ENCODE measurements around the gene ZCCHC2.

The ZCCHC2 gene

GRCh38 chr18:62494764-62495163, 28.1 kb upstream of the ZCCHC2 start:
- no peaks in the 10 kb centered on the region for H3K9me3 ChIP-seq (ENCODE audit: low read length)
- no peaks in the 10 kb centered on the region for H3K9me2 ChIP-seq (ENCODE audit: low read depth, low read length)
- no peak overlapping the region for H3K4me2 ChIP-seq (ENCODE audit: low read length)
- no peak overlapping the region for H3K27ac ChIP-seq (ENCODE audit: low read depth, low read length, poor library complexity, severe bottlenecking)
- no peak overlapping the region for H2AFZ ChIP-seq (ENCODE audit: low read length)
- no peak overlapping the region for H3K4me3 ChIP-seq (ENCODE audit: low read depth, low read length, poor library complexity, severe bottlenecking)
- no peaks in the 10 kb centered on the region for H4K20me1 ChIP-seq (ENCODE audit: insufficient read depth, low read length)
- H3K79me2 ChIP-seq (ENCODE audit: insufficient read depth, low read length): no peaks in the 10 kb centered on the region
- H3F3A ChIP-seq (ENCODE audit: insufficient read depth, low read length): no peaks in the 10 kb centered on the region
- H3K36me3 ChIP-seq (ENCODE audit: insufficient read depth, low read length): no peaks in the 10 kb centered on the region
- H3K4me1 ChIP-seq (ENCODE audit: insufficient read depth, low read length, severe bottlenecking): no peaks in the 10 kb centered on the region
- no peak for TF ChIP-seq EZH2 (IDR thresholded peaks at IDR 0.05; ENCODE audit: borderline replicate concordance, low read length)
- no peak for TF ChIP-seq CTCF (IDR thresholded peaks at IDR 0.05; ENCODE audit: low read length)
- H3K9ac ChIP-seq (ENCODE audit: low read length): no peak overlapping the region
- no peaks in the 10 kb centered on the region for H3K27me3 ChIP-seq (ENCODE audit: insufficient read depth, low read length)

GRCh38 chr18:62496262-62496661, 26.6 kb upstream of the ZCCHC2 start:
- Histone ChIP-seq H3K4me2 (ENCODE audit: low read length) (no peak overlapping the region), H3K36me3 (ENCODE audit: insufficient read depth, low read length) (no peaks in the 10 kb centered on the region), H4K20me1 (ENCODE audit: insufficient read depth, low read length) (no peaks in the 10 kb centered on the region), H3K79me2 (ENCODE audit: insufficient read depth, low read length) (no peaks in the 10 kb centered on the region), H3K4me1 (ENCODE audit: insufficient read depth, low read length, severe bottlenecking) (no peaks in the 10 kb centered on the region), H2AFZ (ENCODE audit: low read length) (no peak overlapping the region), H3K9me3 (ENCODE audit: low read length) (no peaks in the 10 kb centered on the region), H3K27ac (ENCODE audit: low read depth, low read length, poor library complexity, severe bottlenecking) (no peak overlapping the region), H3K4me3 (ENCODE audit: low read depth, low read length, poor library complexity, severe bottlenecking) (no peak overlapping the region), H3F3A (ENCODE audit: insufficient read depth, low read length) (no peaks in the 10 kb centered on the region), H3K9ac (ENCODE audit: low read length) (no peak overlapping the region), H3K9me2 (ENCODE audit: low read depth, low read length) (no peaks in the 10 kb centered on the region), H3K27me3 (ENCODE audit: insufficient read depth, low read length) (no peaks in the 10 kb centered on the region)
- TF ChIP-seq EZH2 (IDR thresholded peaks at IDR 0.05; ENCODE audit: borderline replicate concordance, low read length): no peak
- no peak for TF ChIP-seq CTCF (IDR thresholded peaks at IDR 0.05; ENCODE audit: low read length)

GRCh38 chr18:62497190-62497772, 25.5 kb upstream of the ZCCHC2 start:
- Histone ChIP-seq H3F3A (ENCODE audit: insufficient read depth, low read length) (no peaks in the 10 kb centered on the region), H3K4me2 (ENCODE audit: low read length) (no peak overlapping the region), H3K9ac (ENCODE audit: low read length) (no peak overlapping the region), H3K79me2 (ENCODE audit: insufficient read depth, low read length) (no peaks in the 10 kb centered on the region), H3K4me1 (ENCODE audit: insufficient read depth, low read length, severe bottlenecking) (no peaks in the 10 kb centered on the region), H4K20me1 (ENCODE audit: insufficient read depth, low read length) (no peaks in the 10 kb centered on the region), H3K9me3 (ENCODE audit: low read length) (no peaks in the 10 kb centered on the region), H3K27me3 (ENCODE audit: insufficient read depth, low read length) (no peaks in the 10 kb centered on the region), H3K27ac (ENCODE audit: low read depth, low read length, poor library complexity, severe bottlenecking) (no peak overlapping the region), H3K4me3 (ENCODE audit: low read depth, low read length, poor library complexity, severe bottlenecking) (no peak overlapping the region), H3K9me2 (ENCODE audit: low read depth, low read length) (no peaks in the 10 kb centered on the region), H3K36me3 (ENCODE audit: insufficient read depth, low read length) (no peaks in the 10 kb centered on the region), H2AFZ (ENCODE audit: low read length) (no peak overlapping the region)
- TF ChIP-seq CTCF (IDR thresholded peaks at IDR 0.05; ENCODE audit: low read length) (no peak), EZH2 (IDR thresholded peaks at IDR 0.05; ENCODE audit: borderline replicate concordance, low read length) (no peak)

All from OCI-LY1 (cell line).